ENCODE measurements around the gene CCDC186.
"Not testable (repeated sequence)": the region's sequence is repeated elsewhere in the genome, so short reads cannot be mapped to it uniquely, and the experiment has no call there.

CCDC186 gene

GRCh38 chr10:114172776-114173602 lies 1.0 kb downstream of the CCDC186 start:
- no peak for DNase-seq

- no peak for DNase-seq
Observed at GRCh38 chr10:114172216-114172615, 1.8 kb downstream of the CCDC186 start.

GRCh38 chr10:114168450-114169009 lies 5.5 kb downstream of the CCDC186 start:
- DNase-seq, result no peak

GRCh38 chr10:114167985-114168384 lies 6.0 kb downstream of the CCDC186 start:
- DNase-seq, result no peak

- no peak for DNase-seq
Observed at GRCh38 chr10:114166494-114166893, 7.5 kb downstream of the CCDC186 start.

GRCh38 chr10:114166043-114166442 lies 8.0 kb downstream of the CCDC186 start:
- DNase-seq, result no peak

GRCh38 chr10:114163062-114163461 lies 10.9 kb downstream of the CCDC186 start:
- DNase-seq, result no peak

- no peak for DNase-seq
Observed at GRCh38 chr10:114157912-114158311, 16.1 kb downstream of the CCDC186 start.

- DNase-seq, result no peak
Observed at GRCh38 chr10:114151892-114152291, 22.1 kb downstream of the CCDC186 start.

GRCh38 chr10:114151486-114151885 lies 22.5 kb downstream of the CCDC186 start:
- DNase-seq, result no peak

GRCh38 chr10:114149476-114149875 lies 24.5 kb downstream of the CCDC186 start:
- not testable (repeated sequence) for DNase-seq

GRCh38 chr10:114143160-114143559 lies 30.8 kb downstream of the CCDC186 start:
- DNase-seq, result no peak

GRCh38 chr10:114142018-114142417 lies 32.0 kb downstream of the CCDC186 start:
- DNase-seq, result peak; percentile 1

GRCh38 chr10:114140827-114141226 lies 33.2 kb downstream of the CCDC186 start:
- not testable (repeated sequence) for DNase-seq

GRCh38 chr10:114140036-114140435 lies 34.0 kb downstream of the CCDC186 start:
- DNase-seq, result no peak

- no peak for DNase-seq
Observed at GRCh38 chr10:114138581-114138980, 35.4 kb downstream of the CCDC186 start.

- DNase-seq, result no peak
Observed at GRCh38 chr10:114135476-114135875, 38.5 kb downstream of the CCDC186 start.

- no peak for DNase-seq
Observed at GRCh38 chr10:114131094-114131493, 42.9 kb downstream of the CCDC186 start.

- no peak for DNase-seq
Observed at GRCh38 chr10:114121031-114121430, 53.0 kb downstream of the CCDC186 start.

GRCh38 chr10:114118514-114118913 lies 55.5 kb downstream of the CCDC186 start:
- DNase-seq, result no peak

GRCh38 chr10:114117728-114118127 lies 56.3 kb downstream of the CCDC186 start:
- DNase-seq, result no peak

- DNase-seq, result peak; percentile 32
Observed at GRCh38 chr10:114115661-114116445, 58.1 kb downstream of the CCDC186 start.

- DNase-seq, result peak; percentile 13
Observed at GRCh38 chr10:114110174-114110972, 63.6 kb downstream of the CCDC186 start.
